Type B pancreatic cell (in vitro differentiated cells): ENCODE data around the gene FNDC1. TPM values are rescaled to one million over a fixed set of nuclear protein-coding genes. Genes with fewer than 3 reads are reported as not detected.
A peak's percentile ranks its signal among the peaks of the same experiment; 100 is the strongest.

Experiments used
- DNase-seq: peaks from one replicate; pipeline ENCODE4 v3.0.0; 2021; ENCODE audit warnings: mixed read lengths; ENCODE audit not compliant: unreplicated experiment; ENCODE audit errors: extremely low spot score
- H3K27ac Mint-ChIP-seq: 2 replicates; pipeline ENCODE4 v1.8.0; 2021; ENCODE audit warnings: mild to moderate bottlenecking, mixed read lengths
- H3K27me3 Mint-ChIP-seq: 2 replicates; pipeline ENCODE4 v1.8.0; 2021; ENCODE audit warnings: mixed read lengths
- H3K36me3 Mint-ChIP-seq: 2 replicates; pipeline ENCODE4 v1.8.0; 2021; ENCODE audit warnings: mixed read lengths
- H3K4me1 Mint-ChIP-seq: one replicate; pipeline ENCODE4 v1.8.0; 2021; ENCODE audit warnings: mixed read lengths; ENCODE audit not compliant: unreplicated experiment
- H3K4me3 Mint-ChIP-seq: 2 replicates; pipeline ENCODE4 v1.8.0; 2021; ENCODE audit warnings: mild to moderate bottlenecking, mixed read lengths
- H3K9me3 Mint-ChIP-seq: 2 replicates; pipeline ENCODE4 v1.8.0; 2021; ENCODE audit warnings: mixed read lengths
- CTCF ChIP-seq: fragments of 200-600 bp; sonication (generic); conservative IDR thresholded peaks from 2 replicates; pipeline ENCODE4 v1.5.0; 2021; ENCODE audit warnings: antibody characterized with exemption, mild to moderate bottlenecking
- total RNA-seq: library from RNA; stranded (reverse); gene quantifications from 2 replicates; pipeline ENCODE4 v1.2.1, GENCODE V29; 2021; ENCODE audit warnings: low replicate concordance

The FNDC1 gene
- total RNA-seq, 1 donor from 2014 or later: 1.7 TPM

DNA sequence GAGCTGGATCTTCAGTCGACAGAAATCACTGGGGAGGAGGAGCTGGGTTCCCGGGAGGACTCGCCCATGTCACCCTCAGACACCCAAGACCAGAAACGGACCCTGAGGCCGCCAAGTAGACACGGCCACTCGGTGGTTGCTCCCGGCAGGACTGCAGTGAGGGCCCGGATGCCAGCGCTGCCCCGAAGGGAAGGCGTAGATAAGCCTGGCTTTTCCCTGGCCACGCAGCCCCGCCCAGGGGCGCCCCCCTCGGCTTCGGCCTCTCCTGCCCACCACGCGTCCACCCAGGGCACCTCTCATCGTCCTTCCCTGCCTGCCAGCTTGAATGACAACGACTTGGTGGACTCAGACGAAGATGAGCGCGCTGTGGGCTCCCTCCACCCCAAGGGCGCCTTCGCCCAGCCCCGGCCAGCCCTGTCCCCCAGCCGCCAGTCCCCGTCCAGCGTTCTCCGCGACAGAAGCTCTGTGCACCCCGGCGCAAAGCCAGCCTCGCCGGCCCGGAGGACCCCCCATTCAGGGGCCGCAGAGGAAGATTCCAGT, 63.0 kb downstream of the FNDC1 start:
- TF ChIP-seq CTCF: no peak
- Mint-ChIP-seq H3K27me3 (peaks cover 59% of the 10 kb centered on the region), H3K4me3 (no peak overlapping the region), H3K36me3 (no peaks in the 10 kb centered on the region), H3K4me1 (peaks cover 3% of the 10 kb centered on the region), H3K27ac (no peak overlapping the region), H3K9me3 (no peaks in the 10 kb centered on the region)
- DNase-seq: no peak

GRCh38 chr6:159232751-159233150, 63.6 kb downstream of the FNDC1 start:
- peaks cover 56% of the 10 kb centered on the region for H3K27me3 Mint-ChIP-seq
- H3K9me3 Mint-ChIP-seq: no peaks in the 10 kb centered on the region
- H3K4me1 Mint-ChIP-seq: peaks cover 3% of the 10 kb centered on the region
- no peak overlapping the region for H3K27ac Mint-ChIP-seq
- no peak overlapping the region for H3K4me3 Mint-ChIP-seq
- DNase-seq: no peak
- no peak for TF ChIP-seq CTCF
- no peaks in the 10 kb centered on the region for H3K36me3 Mint-ChIP-seq

DNA sequence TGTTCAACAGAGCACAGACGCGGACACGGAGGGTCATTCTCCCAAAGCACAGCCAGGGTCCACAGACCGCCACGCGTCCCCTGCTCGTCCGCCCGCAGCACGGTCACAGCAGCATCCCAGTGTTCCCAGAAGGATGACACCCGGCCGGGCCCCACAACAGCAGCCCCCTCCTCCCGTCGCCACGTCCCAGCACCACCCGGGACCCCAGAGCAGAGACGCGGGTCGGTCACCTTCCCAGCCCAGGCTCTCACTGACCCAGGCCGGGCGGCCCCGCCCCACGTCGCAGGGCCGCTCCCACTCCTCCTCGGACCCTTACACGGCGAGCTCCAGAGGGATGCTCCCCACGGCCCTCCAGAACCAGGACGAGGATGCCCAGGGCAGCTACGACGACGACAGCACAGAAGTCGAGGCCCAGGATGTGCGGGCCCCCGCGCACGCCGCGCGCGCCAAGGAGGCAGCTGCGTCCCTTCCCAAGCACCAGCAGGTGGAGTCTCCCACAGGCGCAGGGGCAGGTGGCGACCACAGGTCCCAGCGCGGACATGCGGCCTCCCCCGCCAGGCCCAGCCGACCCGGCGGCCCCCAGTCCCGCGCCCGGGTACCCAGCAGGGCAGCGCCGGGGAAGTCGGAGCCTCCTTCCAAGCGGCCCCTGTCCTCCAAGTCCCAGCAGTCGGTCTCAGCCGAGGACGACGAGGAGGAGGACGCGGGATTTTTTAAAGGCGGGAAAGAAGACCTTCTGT, 64.3 kb downstream of the FNDC1 start:
- Mint-ChIP-seq H3K27ac (no peak overlapping the region), H3K9me3 (no peaks in the 10 kb centered on the region), H3K4me1 (peaks cover 3% of the 10 kb centered on the region), H3K36me3 (no peaks in the 10 kb centered on the region), H3K4me3 (no peak overlapping the region), H3K27me3 (peaks cover 61% of the 10 kb centered on the region)
- DNase-seq: no peak
- TF ChIP-seq CTCF: peak; percentile 52

DNA sequence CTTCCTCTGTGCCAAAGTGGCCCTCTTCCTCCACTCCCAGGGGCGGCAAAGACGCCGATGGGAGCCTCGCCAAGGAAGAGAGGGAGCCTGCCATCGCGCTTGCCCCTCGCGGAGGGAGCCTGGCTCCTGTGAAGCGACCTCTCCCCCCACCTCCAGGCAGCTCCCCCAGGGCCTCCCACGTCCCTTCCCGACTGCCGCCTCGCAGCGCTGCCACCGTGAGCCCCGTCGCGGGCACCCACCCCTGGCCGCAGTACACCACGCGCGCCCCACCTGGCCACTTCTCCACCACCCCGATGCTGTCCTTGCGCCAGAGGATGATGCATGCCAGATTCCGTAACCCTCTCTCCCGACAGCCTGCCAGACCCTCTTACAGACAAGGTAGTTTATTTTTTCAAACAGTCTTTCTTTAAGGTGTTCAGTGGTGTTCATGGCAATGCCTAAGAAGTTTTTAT, 64.9 kb downstream of the FNDC1 start:
- peak overlapping the region; percentile 63 for H3K4me3 Mint-ChIP-seq
- no peaks in the 10 kb centered on the region for H3K36me3 Mint-ChIP-seq
- no peaks in the 10 kb centered on the region for H3K9me3 Mint-ChIP-seq

GRCh38 chr6:159238920-159239558, 69.8 kb downstream of the FNDC1 start:
- no peak for TF ChIP-seq CTCF
- no peak overlapping the region for H3K4me3 Mint-ChIP-seq
- H3K27me3 Mint-ChIP-seq: peaks cover 46% of the 10 kb centered on the region
- H3K4me1 Mint-ChIP-seq: peaks cover 3% of the 10 kb centered on the region
- no peak for DNase-seq
- H3K9me3 Mint-ChIP-seq: no peaks in the 10 kb centered on the region
- no peaks in the 10 kb centered on the region for H3K36me3 Mint-ChIP-seq
- no peak overlapping the region for H3K27ac Mint-ChIP-seq

More for the DNA sequence above, 64.9 kb downstream of the FNDC1 start:
- DNase-seq: no peak
- TF ChIP-seq CTCF: no peak
- Mint-ChIP-seq H3K4me1 (peaks cover 3% of the 10 kb centered on the region), H3K27me3 (peaks cover 65% of the 10 kb centered on the region), H3K27ac (no peak overlapping the region)
